Type B pancreatic cell (in vitro differentiated cells): ENCODE data around the gene PTTG1IP. TPM values are rescaled to one million over a fixed set of nuclear protein-coding genes. Genes with fewer than 3 reads are reported as not detected.

Experiments
- DNase-seq: peaks from one replicate; pipeline ENCODE4 v3.0.0; 2021; ENCODE audit warnings: mixed read lengths; ENCODE audit not compliant: unreplicated experiment; ENCODE audit errors: extremely low spot score
- H3K27ac Mint-ChIP-seq: 2 replicates; pipeline ENCODE4 v1.8.0; 2021; ENCODE audit warnings: mild to moderate bottlenecking, mixed read lengths
- H3K27me3 Mint-ChIP-seq: 2 replicates; pipeline ENCODE4 v1.8.0; 2021; ENCODE audit warnings: mixed read lengths
- H3K36me3 Mint-ChIP-seq: 2 replicates; pipeline ENCODE4 v1.8.0; 2021; ENCODE audit warnings: mixed read lengths
- H3K4me1 Mint-ChIP-seq: one replicate; pipeline ENCODE4 v1.8.0; 2021; ENCODE audit warnings: mixed read lengths; ENCODE audit not compliant: unreplicated experiment
- H3K4me3 Mint-ChIP-seq: 2 replicates; pipeline ENCODE4 v1.8.0; 2021; ENCODE audit warnings: mild to moderate bottlenecking, mixed read lengths
- H3K9me3 Mint-ChIP-seq: 2 replicates; pipeline ENCODE4 v1.8.0; 2021; ENCODE audit warnings: mixed read lengths
- CTCF ChIP-seq: fragments of 200-600 bp; sonication (generic); conservative IDR thresholded peaks from 2 replicates; pipeline ENCODE4 v1.5.0; 2021; ENCODE audit warnings: antibody characterized with exemption, mild to moderate bottlenecking
- total RNA-seq: library from RNA; stranded (reverse); gene quantifications from 2 replicates; pipeline ENCODE4 v1.2.1, GENCODE V29; 2021; ENCODE audit warnings: low replicate concordance

The PTTG1IP gene
- total RNA-seq, 1 donor from 2014 or later = 168 TPM

- Mint-ChIP-seq H3K27ac (no peak overlapping the region), H3K4me1 (no peaks in the 10 kb centered on the region), H3K4me3 (no peak overlapping the region), H3K36me3 (no peaks in the 10 kb centered on the region), H3K9me3 (peaks cover 15% of the 10 kb centered on the region), H3K27me3 (peaks cover 3% of the 10 kb centered on the region)
- no peak for DNase-seq
- no peak for TF ChIP-seq CTCF
These were observed 42.1 kb downstream of the PTTG1IP start for GRCh38 chr21:44831227-44831860.

- Mint-ChIP-seq H3K4me3 (no peak overlapping the region), H3K36me3 (no peaks in the 10 kb centered on the region), H3K27ac (no peak overlapping the region), H3K9me3 (peaks cover 15% of the 10 kb centered on the region), H3K27me3 (peaks cover 3% of the 10 kb centered on the region), H3K4me1 (no peaks in the 10 kb centered on the region)
- TF ChIP-seq CTCF = no peak
- no peak for DNase-seq
These were observed 43.9 kb downstream of the PTTG1IP start for GRCh38 chr21:44829507-44830092.

GRCh38 chr21:44828362-44829056 lies 45.0 kb downstream of the PTTG1IP start:
- Mint-ChIP-seq H3K4me3 (no peak overlapping the region), H3K9me3 (peaks cover 18% of the 10 kb centered on the region), H3K4me1 (no peaks in the 10 kb centered on the region), H3K27me3 (peaks cover 3% of the 10 kb centered on the region), H3K36me3 (peaks cover 4% of the 10 kb centered on the region), H3K27ac (no peak overlapping the region)
- TF ChIP-seq CTCF = no peak
- no peak for DNase-seq

GRCh38 chr21:44823179-44823660 lies 50.3 kb downstream of the PTTG1IP start:
- Mint-ChIP-seq H3K27ac (no peak overlapping the region), H3K36me3 (peaks cover 6% of the 10 kb centered on the region), H3K4me1 (no peaks in the 10 kb centered on the region), H3K9me3 (peaks cover 18% of the 10 kb centered on the region), H3K4me3 (no peak overlapping the region), H3K27me3 (peaks cover 1% of the 10 kb centered on the region)
- no peak for DNase-seq
- no peak for TF ChIP-seq CTCF

GRCh38 chr21:44822484-44823178 lies 50.9 kb downstream of the PTTG1IP start:
- Mint-ChIP-seq H3K4me1 (no peaks in the 10 kb centered on the region), H3K36me3 (peaks cover 6% of the 10 kb centered on the region), H3K4me3 (no peak overlapping the region), H3K27ac (no peak overlapping the region), H3K27me3 (no peaks in the 10 kb centered on the region), H3K9me3 (peaks cover 14% of the 10 kb centered on the region)
- no peak for TF ChIP-seq CTCF
- DNase-seq = no peak
